ENCODE measurements around the gene PMVK.

Gene PMVK

GRCh38 chr1:154936555-154937084 lies at the start of gene PMVK:
Gene PMVK (minus strand): TSS chr1:154936719. CDS start chr1:154936685, 34 bp downstream.
- peak; percentile 85 for TF ChIP-seq CTCF (conservative IDR thresholded peaks at IDR 0.05)
- H3K27ac ChIP-seq = peak within 1 kb of the TSS; percentile 100

GRCh38 chr1:154983776-154984466 lies 47.4 kb upstream of the PMVK start:
- H3K27ac ChIP-seq = peak overlapping the region; percentile 78
- no peak; the same call in 1 of the 2 replicates for TF ChIP-seq CTCF (conservative IDR thresholded peaks at IDR 0.05)

- H3K27ac ChIP-seq = peak within 1 kb of the TSS; percentile 78
- no peak for TF ChIP-seq CTCF (conservative IDR thresholded peaks at IDR 0.05)
Measured at GRCh38 chr1:154982897-154983648, 46.6 kb upstream of the PMVK start, which contains the start of gene FLAD1. Gene FLAD1 (plus strand): TSS chr1:154983344. CDS start chr1:154983695, 351 bp downstream.

GRCh38 chr1:154982341-154982740 lies 45.8 kb upstream of the PMVK start:
- no peak for TF ChIP-seq CTCF (conservative IDR thresholded peaks at IDR 0.05)
- H3K27ac ChIP-seq = peak overlapping the region; percentile 78

- no peak for TF ChIP-seq CTCF (conservative IDR thresholded peaks at IDR 0.05)
- peak overlapping the region; percentile 94; the same call in 1 of the 2 replicates for H3K27ac ChIP-seq
Measured at GRCh38 chr1:154978360-154978759, 41.8 kb upstream of the PMVK start.

GRCh38 chr1:154977762-154978161 lies 41.2 kb upstream of the PMVK start:
- H3K27ac ChIP-seq = peak overlapping the region; percentile 94; the same call in 1 of the 2 replicates

GRCh38 chr1:154975409-154976059 lies 39.0 kb upstream of the PMVK start:
- TF ChIP-seq CTCF (conservative IDR thresholded peaks at IDR 0.05) = no peak
- peak overlapping the region; percentile 94 for H3K27ac ChIP-seq
